Left ventricle myocardium inferior (tissue), 1 donor: ENCODE results near the gene ASTN2. TPM values are rescaled to one million over a fixed set of nuclear protein-coding genes. Genes with fewer than 3 reads are reported as not detected.

Experiments
- DNase-seq: peaks from one replicate; pipeline ENCODE4 v3.0.0-alpha.2; 2020
- H3K27ac ChIP-seq: fragments of 200-600 bp; replicated peaks from 2 replicates; pipeline ENCODE4 v1.8.0; 2021
- H3K27me3 ChIP-seq: fragments of 200-600 bp; 2 replicates; pipeline ENCODE4 v1.8.0; 2021; ENCODE audit warnings: low read depth
- H3K36me3 ChIP-seq: fragments of 200-600 bp; 2 replicates; pipeline ENCODE4 v1.8.0; 2021
- H3K4me1 ChIP-seq: fragments of 200-600 bp; 2 replicates; pipeline ENCODE4 v1.8.0; 2021
- H3K4me3 ChIP-seq: fragments of 200-600 bp; 2 replicates; pipeline ENCODE4 v1.8.0; 2021; ENCODE audit warnings: mild to moderate bottlenecking, moderate library complexity
- H3K9me3 ChIP-seq: fragments of 200-600 bp; replicated peaks from 2 replicates; pipeline ENCODE4 v1.8.0; 2021
- intact Hi-C: fragments of 100-400 bp; cut with micrococcal nuclease; formaldehyde crosslinking; loops from one replicate; pipeline ENCODE4 v1.11.0; 2022
- total RNA-seq: library from RNA; stranded (reverse); fragmentation: NEBNext Ultra II Directional; extraction: Animal tissue kit (Norgen Biotek cat#: 25700); gene quantifications from one replicate; pipeline ENCODE4 v1.2.1, GENCODE V29; 2021
- TF ChIP-seq, protein P1 (sequence below): fragments of 200-600 bp; IDR thresholded peaks from 2 replicates; pipeline ENCODE4 v1.8.0; 2021; ENCODE audit warnings: antibody characterized with exemption, mild to moderate bottlenecking, borderline replicate concordance
- donor health status: DM: no; HTN: yes; CAD: no; lungs with severe emphysema.

ASTN2 gene
- total RNA-seq, 1 donor from 2014 or later: 6.1 TPM

DNA sequence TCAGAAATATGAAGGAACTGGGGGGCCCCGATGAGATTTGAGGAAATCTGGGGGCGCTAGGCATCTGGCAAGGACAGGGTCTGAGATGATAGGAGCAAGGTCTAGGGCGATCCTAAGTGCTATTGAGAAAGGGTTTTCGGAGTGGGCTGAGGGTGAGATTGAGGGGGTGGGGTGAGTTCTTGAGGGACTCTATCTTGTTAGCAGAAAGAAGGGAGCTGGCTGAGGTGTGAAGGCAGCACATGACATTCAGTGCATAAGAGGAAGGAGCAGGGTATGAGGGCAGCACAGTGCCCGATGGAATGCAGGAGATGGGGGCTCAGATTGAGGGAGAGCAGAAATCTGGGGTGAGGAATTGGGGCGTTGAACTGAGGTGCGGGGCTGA is 727.1 kb downstream of the ASTN2 start:
- TF ChIP-seq, protein P1, sequence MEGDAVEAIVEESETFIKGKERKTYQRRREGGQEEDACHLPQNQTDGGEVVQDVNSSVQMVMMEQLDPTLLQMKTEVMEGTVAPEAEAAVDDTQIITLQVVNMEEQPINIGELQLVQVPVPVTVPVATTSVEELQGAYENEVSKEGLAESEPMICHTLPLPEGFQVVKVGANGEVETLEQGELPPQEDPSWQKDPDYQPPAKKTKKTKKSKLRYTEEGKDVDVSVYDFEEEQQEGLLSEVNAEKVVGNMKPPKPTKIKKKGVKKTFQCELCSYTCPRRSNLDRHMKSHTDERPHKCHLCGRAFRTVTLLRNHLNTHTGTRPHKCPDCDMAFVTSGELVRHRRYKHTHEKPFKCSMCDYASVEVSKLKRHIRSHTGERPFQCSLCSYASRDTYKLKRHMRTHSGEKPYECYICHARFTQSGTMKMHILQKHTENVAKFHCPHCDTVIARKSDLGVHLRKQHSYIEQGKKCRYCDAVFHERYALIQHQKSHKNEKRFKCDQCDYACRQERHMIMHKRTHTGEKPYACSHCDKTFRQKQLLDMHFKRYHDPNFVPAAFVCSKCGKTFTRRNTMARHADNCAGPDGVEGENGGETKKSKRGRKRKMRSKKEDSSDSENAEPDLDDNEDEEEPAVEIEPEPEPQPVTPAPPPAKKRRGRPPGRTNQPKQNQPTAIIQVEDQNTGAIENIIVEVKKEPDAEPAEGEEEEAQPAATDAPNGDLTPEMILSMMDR: no peak
- intact Hi-C loops: no loop called here
- Histone ChIP-seq H3K4me3 (peak overlapping the region; percentile 84), H3K27me3 (no peaks in the 10 kb centered on the region), H3K27ac (peak overlapping the region; percentile 86), H3K36me3 (no peaks in the 10 kb centered on the region), H3K9me3 (peaks cover 7% of the 10 kb centered on the region), H3K4me1 (peaks cover 65% of the 10 kb centered on the region)
- no peak for DNase-seq

DNA sequence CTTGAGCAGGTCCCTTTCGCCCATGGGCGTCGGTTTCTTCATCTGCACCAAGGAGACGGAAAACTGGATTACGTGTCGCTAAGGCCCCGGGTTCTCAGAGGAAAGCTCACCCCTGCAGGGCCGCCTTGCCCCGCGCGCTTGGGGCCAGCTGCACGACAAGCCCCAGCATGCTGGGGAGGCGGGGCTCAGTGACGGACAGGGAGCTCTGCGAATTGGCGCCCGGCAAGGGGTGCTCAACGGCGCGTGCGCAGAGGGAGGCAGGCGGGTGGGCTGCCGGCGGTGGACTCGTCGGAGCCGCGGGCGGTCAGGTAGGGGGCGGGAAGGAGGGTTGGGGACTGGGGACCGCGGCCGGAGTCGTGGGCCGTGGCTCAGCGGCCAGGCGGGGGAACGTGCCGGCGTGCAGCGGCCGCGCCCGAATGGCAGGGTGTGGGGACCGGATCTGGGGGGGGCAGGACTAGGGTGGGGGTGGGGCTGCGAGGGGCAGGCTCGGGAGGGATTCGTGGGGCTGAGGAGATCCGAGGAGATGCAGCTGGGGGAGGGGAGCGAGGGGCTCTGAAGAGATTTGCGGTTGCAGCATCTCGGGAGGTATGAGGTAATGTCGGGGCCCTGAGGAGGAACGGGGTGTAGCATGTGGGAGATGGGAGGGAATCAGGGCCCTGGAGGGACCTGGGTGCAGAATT is 727.6 kb downstream of the ASTN2 start, which contains the start of gene TRIM32:
TRIM32 (plus strand) TSS at position 232 of the 680 bp plus-strand sequence. CDS start 10,438 bp downstream, outside the sequence.
- Histone ChIP-seq H3K4me3 (peak within 1 kb of the TSS; percentile 84), H3K9me3 (peaks cover 7% of the 10 kb centered on the region), H3K27me3 (no peaks in the 10 kb centered on the region), H3K36me3 (no peaks in the 10 kb centered on the region), H3K27ac (peak within 1 kb of the TSS; percentile 86), H3K4me1 (peaks cover 60% of the 10 kb centered on the region)
- TF ChIP-seq, protein P1: no peak
- peak; percentile 94 for DNase-seq
- intact Hi-C loops: no loop called here

DNA sequence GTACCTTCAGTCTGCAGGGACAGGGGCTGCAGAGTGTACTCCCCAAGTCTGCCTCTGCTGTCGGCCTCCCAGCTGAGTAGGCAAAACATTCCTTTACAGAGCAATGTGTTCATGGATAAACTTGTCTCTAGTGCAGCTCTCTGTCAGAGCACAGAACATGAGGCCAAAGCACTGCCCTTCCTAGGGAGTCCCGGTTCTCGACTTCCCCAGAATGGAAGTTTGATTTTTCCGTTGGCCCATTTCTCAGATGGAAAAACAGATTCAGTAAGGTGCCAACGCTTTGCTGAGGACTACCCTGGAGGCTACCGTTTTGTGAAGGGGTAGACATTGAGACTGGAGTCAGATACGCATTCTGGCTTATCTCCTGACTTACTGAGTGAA is 728.2 kb downstream of the ASTN2 start:
- intact Hi-C loops: no loop called here
- TF ChIP-seq, protein P1: no peak
- Histone ChIP-seq H3K4me3 (peak overlapping the region; percentile 84), H3K36me3 (no peaks in the 10 kb centered on the region), H3K9me3 (peaks cover 7% of the 10 kb centered on the region), H3K27ac (peak overlapping the region; percentile 86), H3K4me1 (peaks cover 56% of the 10 kb centered on the region), H3K27me3 (no peaks in the 10 kb centered on the region)
- DNase-seq: no peak

DNA sequence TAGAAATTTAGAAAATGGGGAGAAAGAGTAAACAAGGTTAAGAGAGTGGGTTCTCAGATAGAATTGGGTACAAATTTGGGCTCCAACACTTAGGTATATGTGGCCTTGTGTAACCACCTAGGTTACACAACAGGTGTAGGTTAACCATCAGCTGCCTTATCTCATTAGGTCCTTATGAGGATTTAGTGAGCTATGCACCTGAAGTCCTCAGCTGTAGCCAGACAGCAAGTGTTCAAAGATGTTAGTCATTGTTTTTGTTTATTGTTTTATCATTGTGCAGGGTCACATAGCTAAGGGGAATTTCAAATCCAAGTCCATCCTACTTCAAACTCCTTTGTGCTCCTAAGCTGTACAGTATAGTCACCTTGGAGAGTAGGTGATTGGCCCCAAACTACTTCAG is 728.7 kb downstream of the ASTN2 start:
- H3K36me3 ChIP-seq: no peaks in the 10 kb centered on the region
- DNase-seq: no peak
- peaks cover 51% of the 10 kb centered on the region for H3K4me1 ChIP-seq
- intact Hi-C loops: no loop called here
- H3K4me3 ChIP-seq: peak overlapping the region; percentile 84
- H3K27me3 ChIP-seq: no peaks in the 10 kb centered on the region
- peaks cover 7% of the 10 kb centered on the region for H3K9me3 ChIP-seq
- TF ChIP-seq, protein P1: no peak
- H3K27ac ChIP-seq: no peak overlapping the region

DNA sequence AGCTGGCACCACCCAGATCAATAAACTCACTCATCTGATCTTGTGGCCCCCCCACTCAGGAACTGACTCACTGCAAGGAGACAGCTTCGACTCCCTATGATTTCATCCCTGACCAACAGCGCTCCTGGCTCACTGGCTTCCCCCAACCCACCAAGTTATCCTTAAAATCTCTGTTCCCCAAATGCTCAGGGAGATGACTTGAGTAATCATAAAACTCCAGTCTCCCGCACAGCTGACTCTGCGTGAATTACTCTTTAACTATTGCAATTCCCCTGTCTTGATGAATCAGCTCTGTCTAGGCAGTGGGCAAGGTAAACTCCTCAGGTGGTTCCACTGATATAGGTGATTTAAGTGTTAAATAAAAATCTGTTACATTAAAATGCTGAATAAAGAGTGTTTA is 729.7 kb downstream of the ASTN2 start:
- TF ChIP-seq, protein P1: no peak
- intact Hi-C loops: no loop called here

More for the DNA sequence above, 729.7 kb downstream of the ASTN2 start:
- no peak for DNase-seq
- Histone ChIP-seq H3K4me1 (peaks cover 43% of the 10 kb centered on the region), H3K27me3 (no peaks in the 10 kb centered on the region), H3K9me3 (peaks cover 7% of the 10 kb centered on the region), H3K4me3 (no peak overlapping the region), H3K36me3 (no peaks in the 10 kb centered on the region), H3K27ac (no peak overlapping the region)
